T-helper 2 cell treated with Interferon-gamma antibody and Interleukin-4, amounts not matched to agents 100 ng/mL and 5 ng/mL, for 36 hours (primary cell): Measurements from ENCODE around the gene PHC2. TPM values are rescaled to one million over a fixed set of nuclear protein-coding genes. Genes with fewer than 3 reads are reported as not detected.

Experiments
- intact Hi-C: fragments of 100-400 bp; cut with micrococcal nuclease; formaldehyde crosslinking; loops from one replicate; pipeline ENCODE4 v1.15.1; 2023
- total RNA-seq: library from RNA; stranded (reverse); gene quantifications from 2 replicates; pipeline ENCODE4 v1.2.3, GENCODE V29; 2022

Gene PHC2
- total RNA-seq, 1 donor from 2014 or later = 46.6 TPM

GRCh38 chr1:33424205-33424604, 6.7 kb downstream of the PHC2 start:
- intact Hi-C loops = no loop called here

- intact Hi-C loops = no loop called here
These were observed 9.8 kb downstream of the PHC2 start for GRCh38 chr1:33420870-33421775.

- intact Hi-C loops = no loop called here
These were observed 12.1 kb downstream of the PHC2 start for GRCh38 chr1:33418811-33419210.

GRCh38 chr1:33414879-33415278, 16.0 kb downstream of the PHC2 start:
- intact Hi-C loops = no loop called here

DNA sequence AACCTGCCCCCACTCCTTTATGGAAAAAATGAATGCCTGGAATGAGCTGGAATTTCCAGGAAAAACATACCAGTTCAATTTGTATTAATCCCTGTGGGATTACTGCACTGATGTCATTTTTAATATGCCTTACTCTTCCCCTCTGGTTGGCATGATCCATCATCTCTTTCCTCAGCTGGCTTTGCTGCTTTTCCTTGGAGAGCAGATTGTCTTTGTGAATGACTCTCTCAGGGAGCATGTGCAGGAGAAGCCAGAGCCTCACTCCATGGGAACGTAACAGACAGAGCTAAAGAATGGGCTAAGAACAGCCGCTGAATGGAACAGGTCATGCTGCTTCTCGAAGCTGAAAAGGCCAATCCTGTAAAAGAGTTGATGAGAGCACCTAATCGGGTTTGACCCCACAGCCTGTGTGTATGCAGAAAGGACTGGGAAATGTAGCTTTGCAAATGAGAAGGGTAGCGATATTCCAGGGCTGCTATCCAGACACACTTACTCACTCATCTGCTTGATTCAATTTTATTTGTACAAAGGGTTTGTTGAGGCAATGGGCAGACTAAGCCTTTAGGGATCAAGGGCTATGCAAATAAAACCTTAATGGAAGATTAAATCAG, 20.7 kb downstream of the PHC2 start:
- intact Hi-C loops = no loop called here

DNA sequence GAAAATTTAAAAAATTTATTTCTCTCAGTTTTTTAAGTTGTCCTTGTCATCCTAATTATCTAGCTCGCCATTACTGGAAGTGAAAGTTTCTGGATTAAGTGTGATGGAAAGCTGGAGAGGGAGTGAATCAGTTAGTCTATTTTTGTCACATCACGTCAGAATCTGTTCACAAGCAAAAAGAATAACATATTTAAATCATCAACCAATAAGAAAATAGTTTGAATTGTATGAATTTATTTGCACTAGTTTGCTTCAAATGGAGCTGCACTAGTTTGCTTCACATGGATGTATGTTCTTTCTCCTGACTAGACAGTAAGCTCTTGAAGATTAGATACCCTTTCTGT, 22.8 kb downstream of the PHC2 start:
- intact Hi-C loops = no loop called here

GRCh38 chr1:33407352-33408092, 23.4 kb downstream of the PHC2 start:
- intact Hi-C loops = no loop called here

DNA sequence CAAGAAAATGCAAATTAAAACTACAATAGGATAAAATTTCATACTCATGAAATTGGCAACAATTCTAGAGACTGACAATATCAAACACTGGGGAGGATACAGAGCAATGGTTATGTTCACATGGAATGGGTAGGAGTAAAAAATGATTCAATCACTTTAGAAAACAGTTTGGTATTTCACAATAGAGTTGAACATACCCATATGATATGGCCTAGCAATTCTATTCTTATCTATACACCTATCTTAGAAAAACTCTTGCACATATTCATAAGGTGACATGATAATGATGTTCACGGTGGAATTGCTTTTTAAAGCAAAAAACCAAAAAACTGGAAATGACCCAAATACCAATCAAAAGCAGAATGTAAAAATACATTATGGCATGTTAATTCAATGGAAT, 28.7 kb downstream of the PHC2 start:
- intact Hi-C loops = no loop called here

GRCh38 chr1:33401471-33401870, 29.4 kb downstream of the PHC2 start:
- intact Hi-C loops = no loop called here

- intact Hi-C loops = no loop called here
These were observed 30.6 kb downstream of the PHC2 start for GRCh38 chr1:33400153-33400911.

DNA sequence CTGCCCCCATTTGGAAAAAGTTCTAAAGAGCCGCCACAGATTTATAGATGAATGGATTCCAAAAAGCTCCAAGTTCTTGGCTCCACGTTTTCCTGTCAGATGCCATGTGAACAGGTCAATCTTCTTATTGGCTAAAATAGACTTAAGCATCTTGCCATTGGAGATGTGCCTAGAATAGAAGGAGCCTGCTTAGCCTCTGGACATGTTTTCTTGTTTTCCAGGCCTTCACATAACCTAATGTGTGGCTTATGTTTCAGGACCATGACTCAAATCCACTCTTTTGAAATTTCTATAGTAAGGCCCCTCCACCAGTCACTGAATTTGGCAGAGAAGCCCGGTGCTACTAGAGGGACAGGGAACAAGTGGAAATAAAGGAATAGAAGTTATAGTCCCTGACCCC, 31.5 kb downstream of the PHC2 start:
- intact Hi-C loops = no loop called here

DNA sequence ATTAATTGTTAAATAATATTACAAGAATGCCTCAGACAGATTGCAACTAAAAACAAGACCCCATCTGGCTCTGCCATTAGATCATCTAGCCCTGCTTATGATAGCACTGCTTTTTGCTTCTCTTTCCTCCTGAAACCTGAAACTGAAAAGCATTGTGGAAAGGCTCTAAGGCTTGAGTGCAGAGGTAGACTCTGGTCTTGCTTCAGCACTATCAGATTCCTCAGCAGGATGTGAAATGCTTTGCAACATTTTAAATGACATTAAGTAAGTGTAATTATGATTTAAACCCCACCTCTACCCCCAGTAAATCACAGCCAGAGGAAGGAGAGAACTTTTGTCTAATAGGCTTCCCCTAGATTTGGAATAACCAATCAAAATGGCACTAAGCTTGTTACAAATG, 32.9 kb downstream of the PHC2 start:
- intact Hi-C loops = no loop called here

DNA sequence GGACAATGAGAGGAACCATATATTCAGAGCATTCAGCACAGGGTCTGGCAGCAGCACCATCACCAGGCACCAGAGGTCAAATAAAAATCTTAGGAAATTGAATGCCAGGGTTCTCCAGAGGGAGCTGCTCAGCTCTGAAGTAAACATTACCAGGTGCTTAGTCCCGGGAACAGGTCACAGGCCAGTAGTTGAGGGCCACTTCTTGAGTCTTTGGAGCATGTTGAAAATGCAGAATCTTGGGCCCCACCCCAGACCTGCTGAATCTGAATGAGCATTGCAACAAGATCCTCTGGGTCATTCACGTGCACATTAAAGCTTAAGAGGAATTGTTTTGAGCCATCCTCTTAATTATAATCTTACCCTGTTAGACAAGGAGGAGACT, 33.8 kb downstream of the PHC2 start:
- intact Hi-C loops = no loop called here

- intact Hi-C loops = no loop called here
These were observed 34.4 kb downstream of the PHC2 start for GRCh38 chr1:33396188-33397124.

DNA sequence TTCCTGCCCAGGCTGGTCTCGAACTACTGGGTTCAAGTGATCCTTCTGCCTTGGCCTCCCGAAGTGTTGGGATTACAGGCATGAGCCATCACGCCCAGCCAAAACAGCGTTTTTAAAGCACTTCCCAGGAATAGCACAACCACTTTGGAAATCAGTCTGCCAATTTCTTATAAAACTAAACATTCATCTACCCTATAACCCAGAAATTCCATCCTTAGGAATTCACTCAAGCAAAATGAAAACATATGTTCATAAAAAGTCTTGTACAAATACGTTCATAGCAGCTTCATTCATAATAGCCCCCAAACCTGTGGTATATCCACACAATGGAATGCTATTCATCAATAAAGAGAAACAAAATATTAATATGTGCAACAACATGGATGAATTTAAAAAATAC, 36.1 kb downstream of the PHC2 start:
- intact Hi-C loops = no loop called here

DNA sequence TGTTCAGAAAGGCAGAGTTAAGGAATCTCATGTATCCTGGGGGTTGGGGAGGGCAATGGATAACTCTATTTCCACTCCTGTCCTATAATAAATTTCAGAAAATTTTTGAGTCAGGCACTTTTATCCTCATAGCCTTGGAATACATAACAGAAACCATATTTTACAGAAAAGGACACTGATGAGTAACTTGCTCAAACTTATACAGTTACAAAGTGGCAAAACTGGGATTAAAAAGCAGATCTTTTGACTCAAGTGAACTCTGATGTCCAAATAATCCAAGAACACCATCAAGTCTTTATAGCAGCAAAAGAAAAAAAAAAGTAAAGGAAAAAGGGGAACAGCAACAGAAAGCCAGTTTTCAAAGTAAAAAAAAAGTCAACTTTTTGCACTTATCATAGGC, 36.9 kb downstream of the PHC2 start:
- intact Hi-C loops = no loop called here

GRCh38 chr1:33393524-33393923, 37.4 kb downstream of the PHC2 start:
- intact Hi-C loops = no loop called here

- intact Hi-C loops = no loop called here
These were observed 38.3 kb downstream of the PHC2 start for GRCh38 chr1:33392639-33393038.

- intact Hi-C loops = no loop called here
These were observed 38.7 kb downstream of the PHC2 start for GRCh38 chr1:33392206-33392605.

DNA sequence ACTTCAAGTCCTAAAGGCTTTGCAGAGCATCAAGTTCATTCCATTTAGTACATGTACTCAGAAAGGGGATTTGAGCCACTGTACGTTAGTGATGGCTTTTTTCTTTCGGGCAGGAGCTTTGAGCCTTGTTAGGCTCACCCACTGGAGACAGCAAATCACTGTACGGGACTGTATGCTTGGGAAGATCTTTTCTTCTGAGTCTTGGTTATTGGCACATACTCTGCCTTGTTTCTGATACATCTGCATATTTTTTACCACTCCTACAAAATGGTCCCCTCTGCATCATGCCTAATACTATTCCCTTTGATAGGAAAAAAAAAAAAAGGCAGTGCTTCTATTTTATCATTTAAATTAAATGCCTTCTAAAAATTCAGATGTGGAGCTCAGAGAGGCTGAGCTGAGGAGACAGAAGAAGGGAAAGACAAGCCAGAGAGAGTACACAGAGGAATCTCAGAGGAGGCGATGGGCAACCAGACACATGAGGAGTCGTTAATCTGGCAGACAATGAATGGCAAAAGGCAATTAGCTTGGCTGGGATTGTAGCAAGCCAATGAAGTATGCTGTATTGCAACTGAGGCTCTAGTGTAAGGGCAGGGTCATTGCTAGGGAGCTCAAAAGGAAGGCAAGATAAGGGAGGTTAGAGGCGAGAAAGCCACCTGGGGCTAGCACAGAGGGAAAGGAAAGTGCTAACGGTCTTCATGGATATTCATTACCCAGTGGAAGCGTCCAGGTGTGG, 39.4 kb downstream of the PHC2 start:
- intact Hi-C loops = no loop called here
